Muscle of leg (tissue), 11 donors: Measurements from ENCODE around the gene FUS. TPM values are rescaled to one million over a fixed set of nuclear protein-coding genes. Genes with fewer than 3 reads are reported as not detected.

Experiments used
- DNase-seq: peaks from one replicate; pipeline ENCODE4 v3.0.0; 2013
- H3K27ac ChIP-seq: one replicate; pipeline ENCODE4 v1.5.1; 2013; ENCODE audit warnings: mild to moderate bottlenecking, low read length, control low read depth
- H3K27me3 ChIP-seq: one replicate; pipeline ENCODE4 v1.6.1; 2013; ENCODE audit warnings: low read length; ENCODE audit not compliant: control insufficient read depth, insufficient read depth
- H3K36me3 ChIP-seq: one replicate; pipeline ENCODE4 v1.6.1; 2013; ENCODE audit warnings: low read length; ENCODE audit not compliant: control insufficient read depth, insufficient read depth
- H3K4me1 ChIP-seq: one replicate; pipeline ENCODE4 v1.6.1; 2013; ENCODE audit warnings: low read length; ENCODE audit not compliant: control insufficient read depth, insufficient read depth
- H3K4me3 ChIP-seq: one replicate; pipeline ENCODE4 v1.5.1; 2013; ENCODE audit warnings: low read length, control low read depth
- H3K9me3 ChIP-seq: replicated peaks from 2 replicates; pipeline ENCODE4 v1.6.1; 2013; ENCODE audit warnings: low read depth, low read length; ENCODE audit not compliant: control insufficient read depth
- WGBS: methylation state at CpG from one replicate; pipeline ENCODE4 v1.1.5; 2013; ENCODE audit warnings: missing lambda C conversion rate; ENCODE audit not compliant: insufficient coverage; 5-methylcytosine and 5-hydroxymethylcytosine counted together
- polyA plus RNA-seq, 8 donors: library from polyadenylated mRNA; unstranded; fragments of 120-200 nt; gene quantifications; one replicate each; pipeline versions ENCODE4 v1.2.1 to v1.2.3, GENCODE V29; 2013; ENCODE audit warnings: inconsistent platforms in 1 of 8, low replicate concordance in 1 of 8; ENCODE audit not compliant: insufficient read length in 8 of 8, insufficient read depth in 1 of 8
- total RNA-seq: library from RNA; stranded (reverse); fragments of 120-200 nt; gene quantifications from one replicate; pipeline ENCODE4 v1.2.4, GENCODE V29; 2013

Gene FUS
- total and polyA plus RNA-seq, 9 donors: 35.6 to 585 (median 465) TPM

DNA sequence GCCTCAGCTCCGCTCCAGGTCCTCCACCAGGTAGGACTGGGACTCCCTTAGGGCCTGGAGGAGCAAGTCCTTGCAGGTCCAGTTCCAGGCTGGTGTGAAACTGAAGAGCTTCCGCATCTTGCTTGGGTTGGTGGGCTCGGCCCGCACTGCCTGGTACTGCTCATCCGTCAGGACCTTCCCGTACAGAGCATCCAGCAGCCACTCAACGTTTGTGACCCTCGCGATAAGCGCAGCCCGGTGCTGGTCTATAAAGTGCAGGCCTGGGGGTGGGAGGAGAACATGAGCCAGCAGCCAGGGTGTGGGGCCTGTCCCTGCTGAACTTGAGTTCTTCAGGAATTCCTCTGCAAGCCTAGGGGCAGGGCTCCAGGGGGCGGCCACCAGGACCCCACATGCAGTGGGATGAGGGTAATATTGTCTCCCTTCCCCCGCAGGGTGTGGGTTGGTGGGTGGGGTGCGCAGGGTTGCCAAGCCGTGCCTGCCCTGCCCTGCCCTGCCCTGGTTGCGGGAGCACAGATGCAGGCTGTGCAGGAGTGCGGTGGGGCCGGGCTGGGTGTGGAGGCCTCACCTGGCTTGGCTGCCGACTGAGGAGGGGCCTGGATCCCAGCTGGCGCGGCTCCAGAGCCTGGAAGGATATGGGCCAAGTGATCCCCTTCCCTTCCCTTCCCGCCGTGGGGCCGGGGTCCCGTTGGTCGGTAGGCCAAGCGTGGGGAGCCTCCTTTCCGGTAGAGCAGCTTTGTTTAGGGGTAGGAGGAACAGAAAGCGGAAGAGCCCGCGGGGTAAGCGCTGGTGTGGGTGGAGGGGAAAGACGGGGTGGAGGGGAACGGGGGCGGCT is 21.9 kb downstream of the FUS start:
- 13% methylated on average over 26 of the region's 35 CpGs for WGBS
- Histone ChIP-seq H3K9me3 (no peaks in the 10 kb centered on the region), H3K4me3 (peak overlapping the region; percentile 53), H3K4me1 (peaks cover 19% of the 10 kb centered on the region), H3K27me3 (no peaks in the 10 kb centered on the region), H3K27ac (no peak overlapping the region), H3K36me3 (peaks cover 20% of the 10 kb centered on the region)
- DNase-seq: peak; percentile 45

DNA sequence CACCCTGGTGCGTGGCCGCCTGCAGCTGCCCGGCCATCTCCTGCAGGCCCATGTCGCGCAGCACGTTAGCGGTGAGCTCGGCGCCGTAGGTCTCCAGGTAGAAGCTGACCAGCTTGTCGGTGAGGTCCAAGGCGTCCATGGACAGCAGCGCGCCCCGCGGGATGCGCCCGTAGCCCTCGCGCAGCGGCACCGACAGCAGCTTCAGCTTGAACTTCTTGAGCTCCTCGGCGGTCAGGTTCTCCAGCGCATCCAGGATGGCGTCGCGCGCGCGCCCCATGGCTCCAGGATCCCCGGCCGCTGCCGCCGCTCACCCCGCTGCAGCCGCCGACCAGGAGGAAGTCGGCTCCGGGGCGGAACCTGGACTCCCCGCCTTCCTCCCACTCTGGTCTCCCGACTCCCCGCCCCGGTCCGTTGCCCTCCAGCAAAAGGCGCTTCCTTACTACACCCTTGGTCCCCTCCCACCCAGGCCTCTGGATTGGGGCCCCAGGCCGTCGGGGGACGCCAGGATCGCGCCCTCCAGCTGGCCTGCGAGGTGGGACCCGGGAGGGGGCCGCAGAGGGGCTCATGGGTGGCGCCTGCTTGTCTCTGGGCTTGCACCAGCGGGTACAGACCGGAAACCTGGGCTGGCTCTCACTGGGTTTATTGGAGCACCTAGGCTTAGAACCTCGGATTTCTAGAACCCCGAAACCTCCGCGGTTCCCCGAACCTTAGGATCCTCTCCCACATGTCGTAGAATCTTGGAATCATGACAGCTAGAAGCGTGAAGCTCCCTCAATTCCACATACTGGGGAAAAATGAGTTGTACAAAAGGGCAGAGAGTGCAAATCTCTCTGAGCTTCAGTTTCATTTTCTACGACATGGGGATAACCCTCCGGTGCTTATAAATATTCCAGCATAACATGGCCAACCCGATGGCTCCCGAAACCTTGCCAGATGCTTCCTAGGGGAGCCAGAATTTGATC is 22.8 kb downstream of the FUS start, which contains the start of gene PYCARD:
Gene PYCARD (minus strand): TSS at position 347 of the 962 bp plus-strand sequence. CDS start 70 bp downstream, at position 277.
- WGBS: 1% methylated on average over 62 of the region's 69 CpGs

DNA sequence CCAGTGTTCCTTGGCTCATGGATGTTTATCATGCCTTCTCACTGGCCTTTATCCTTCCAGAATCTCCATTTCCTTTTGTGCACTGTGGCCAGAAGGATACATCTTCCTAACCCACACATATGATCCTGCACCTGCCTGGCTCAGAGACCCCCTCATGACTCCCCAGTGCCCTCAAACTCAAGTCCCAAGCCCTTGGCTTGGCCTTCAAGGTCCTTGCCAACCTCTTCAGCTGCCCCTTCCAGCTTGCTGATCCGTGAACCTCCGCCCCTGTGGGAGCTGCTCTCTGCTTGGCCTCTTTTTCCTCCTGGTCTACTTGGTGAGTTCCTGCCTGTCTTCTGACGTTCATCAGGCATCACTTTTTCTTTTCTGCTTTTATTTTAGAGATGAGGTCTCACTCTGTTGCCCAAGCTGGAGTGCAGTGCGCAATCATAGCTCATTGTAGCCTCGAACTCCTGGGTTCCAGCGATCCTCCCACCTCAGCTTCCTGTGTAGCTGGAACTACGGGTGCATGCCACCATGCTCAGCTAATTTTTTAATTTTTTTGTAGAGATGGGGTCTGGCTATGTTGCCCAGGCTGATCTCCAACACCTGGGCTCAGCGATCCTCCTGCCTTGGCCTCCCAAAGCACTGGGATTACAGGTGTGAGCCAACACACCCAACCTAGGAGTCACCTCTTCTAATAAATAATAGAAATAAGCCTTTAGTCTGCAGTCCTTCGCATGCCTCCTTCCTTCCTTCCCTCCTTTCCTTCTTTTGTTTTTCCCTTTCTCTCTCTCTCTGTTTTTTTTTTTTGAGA is 25.1 kb downstream of the FUS start:
- no peak for DNase-seq
- no peaks in the 10 kb centered on the region for H3K36me3 ChIP-seq
- 89% methylated on average over 3 of the region's 9 CpGs for WGBS
- H3K9me3 ChIP-seq: no peaks in the 10 kb centered on the region
- peaks cover 27% of the 10 kb centered on the region for H3K4me1 ChIP-seq
- no peak overlapping the region for H3K4me3 ChIP-seq
- peaks cover 8% of the 10 kb centered on the region for H3K27me3 ChIP-seq
- no peak overlapping the region for H3K27ac ChIP-seq

More for the DNA sequence above, 22.8 kb downstream of the FUS start, which contains the start of gene PYCARD:
- Histone ChIP-seq H3K27ac (no peak within 1 kb of the TSS), H3K4me1 (peaks cover 27% of the 10 kb centered on the region), H3K9me3 (no peaks in the 10 kb centered on the region), H3K27me3 (peaks cover 4% of the 10 kb centered on the region), H3K36me3 (peaks cover 13% of the 10 kb centered on the region), H3K4me3 (peak within 1 kb of the TSS; percentile 53)
- DNase-seq: peak; percentile 69

DNA sequence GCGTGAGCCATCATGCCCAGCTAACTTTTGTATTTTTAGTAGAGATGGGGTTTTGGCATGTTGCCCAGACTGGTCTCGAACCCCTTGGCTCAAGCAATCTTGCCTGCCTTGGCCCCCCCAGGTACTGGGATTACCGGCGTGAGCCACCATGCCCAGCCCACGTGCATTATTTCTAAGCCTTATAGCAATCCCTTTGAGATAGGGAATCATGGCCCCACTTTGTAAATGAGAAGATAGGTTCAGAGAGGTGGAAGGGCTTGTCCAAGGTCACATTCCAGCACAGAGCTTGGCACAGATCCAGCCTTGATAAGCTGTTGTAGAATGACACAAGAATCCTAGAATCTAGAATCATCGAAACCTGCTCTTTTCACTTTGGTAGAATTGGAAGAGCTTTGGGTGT is 26.8 kb downstream of the FUS start:
- H3K4me3 ChIP-seq: no peak overlapping the region
- peaks cover 8% of the 10 kb centered on the region for H3K27me3 ChIP-seq
- DNase-seq: no peak
- H3K9me3 ChIP-seq: no peaks in the 10 kb centered on the region
- peaks cover 23% of the 10 kb centered on the region for H3K4me1 ChIP-seq
- H3K27ac ChIP-seq: no peak overlapping the region
- WGBS: no CpG with 5 or more reads among the region's 6 CpGs
- no peaks in the 10 kb centered on the region for H3K36me3 ChIP-seq

DNA sequence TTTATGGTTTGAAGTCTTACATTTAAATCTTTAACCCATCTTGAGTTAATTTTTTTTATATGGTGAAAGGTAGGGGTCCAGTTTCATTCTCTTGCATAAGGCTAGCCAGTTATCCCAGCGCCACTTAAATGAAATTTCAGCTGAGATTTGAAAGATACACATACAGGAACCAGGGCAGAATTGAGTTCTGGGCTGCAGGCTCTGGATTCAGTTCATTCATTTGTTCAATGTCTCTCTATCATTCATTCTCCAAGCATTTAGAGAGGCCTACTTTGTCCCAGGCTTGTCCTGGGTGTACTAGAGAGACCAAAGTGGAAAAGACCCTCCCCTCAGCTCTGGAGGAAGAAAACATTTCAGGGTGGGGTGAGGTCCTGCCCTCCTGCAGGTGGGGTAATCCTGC is 33.4 kb downstream of the FUS start:
- DNase-seq: no peak
- H3K36me3 ChIP-seq: peaks cover 10% of the 10 kb centered on the region
- 80% methylated on average over 1 of the region's 1 CpG for WGBS
- H3K4me3 ChIP-seq: no peak overlapping the region
- peak overlapping the region; percentile 94 for H3K27ac ChIP-seq
- peaks cover 42% of the 10 kb centered on the region for H3K27me3 ChIP-seq
- no peaks in the 10 kb centered on the region for H3K9me3 ChIP-seq
- peaks cover 30% of the 10 kb centered on the region for H3K4me1 ChIP-seq

DNA sequence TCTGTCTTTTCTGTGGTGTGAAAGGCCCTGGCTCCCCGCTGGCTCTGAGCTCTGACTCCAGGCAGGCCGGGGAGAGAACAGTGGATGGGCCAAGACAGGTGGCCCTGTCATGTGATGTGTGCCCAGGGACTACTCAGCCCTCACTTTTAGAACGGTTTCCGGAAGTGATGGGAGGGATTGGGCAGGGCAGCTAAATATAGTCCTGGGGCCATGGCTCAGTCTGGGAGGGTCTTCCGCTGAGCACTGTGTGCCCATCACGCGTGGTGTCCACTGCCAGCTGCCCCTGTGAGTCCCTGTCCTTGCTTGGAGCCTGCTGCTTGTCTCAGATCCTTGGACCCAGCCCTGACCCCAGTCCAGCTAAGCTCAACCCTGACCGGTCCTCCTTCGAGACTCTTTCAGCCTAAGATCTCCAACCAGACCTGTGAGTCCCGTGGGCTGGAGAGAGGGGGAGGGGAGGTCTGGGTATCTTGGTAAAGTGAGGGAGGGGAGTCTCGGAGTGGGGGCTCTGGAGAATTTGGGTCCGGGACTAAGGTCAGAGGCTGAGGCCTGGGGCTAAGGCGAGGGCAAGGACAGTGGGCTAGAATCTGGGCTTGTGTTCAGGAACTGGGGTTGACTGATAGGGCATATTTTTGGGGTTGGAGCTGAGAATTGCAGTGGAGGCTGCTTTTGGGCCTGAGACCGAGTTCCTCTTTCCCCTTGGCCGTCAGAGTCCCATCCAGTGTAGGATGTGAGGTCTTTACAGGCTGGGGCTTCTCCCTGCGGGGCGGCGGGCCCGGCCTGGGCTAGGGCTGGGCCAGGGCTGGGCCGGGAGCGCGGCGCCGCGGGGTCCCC is 34.2 kb downstream of the FUS start, which contains the start of gene TRIM72:
Gene TRIM72 (plus strand): TSS at position 243 of the 831 bp plus-strand sequence. CDS start 620 bp downstream, outside the sequence.
- peaks cover 30% of the 10 kb centered on the region for H3K4me1 ChIP-seq
- 32% methylated on average over 21 of the region's 25 CpGs for WGBS
- DNase-seq: peak; percentile 93
- peaks cover 14% of the 10 kb centered on the region for H3K36me3 ChIP-seq
- peak within 1 kb of the TSS; percentile 94 for H3K27ac ChIP-seq
- no peaks in the 10 kb centered on the region for H3K9me3 ChIP-seq
- peaks cover 46% of the 10 kb centered on the region for H3K27me3 ChIP-seq
- peak within 1 kb of the TSS; percentile 65 for H3K4me3 ChIP-seq

DNA sequence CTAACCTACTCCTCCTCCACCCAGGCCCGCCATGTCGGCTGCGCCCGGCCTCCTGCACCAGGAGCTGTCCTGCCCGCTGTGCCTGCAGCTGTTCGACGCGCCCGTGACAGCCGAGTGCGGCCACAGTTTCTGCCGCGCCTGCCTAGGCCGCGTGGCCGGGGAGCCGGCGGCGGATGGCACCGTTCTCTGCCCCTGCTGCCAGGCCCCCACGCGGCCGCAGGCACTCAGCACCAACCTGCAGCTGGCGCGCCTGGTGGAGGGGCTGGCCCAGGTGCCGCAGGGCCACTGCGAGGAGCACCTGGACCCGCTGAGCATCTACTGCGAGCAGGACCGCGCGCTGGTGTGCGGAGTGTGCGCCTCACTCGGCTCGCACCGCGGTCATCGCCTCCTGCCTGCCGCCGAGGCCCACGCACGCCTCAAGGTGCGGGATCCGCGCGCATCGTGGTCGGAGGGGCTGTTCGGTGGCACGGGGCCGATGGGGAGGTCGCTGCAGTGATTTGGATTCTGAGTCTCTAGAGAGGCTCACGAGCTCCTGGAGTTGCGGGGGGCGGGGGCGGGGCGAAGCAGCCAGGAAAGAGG is 34.9 kb downstream of the FUS start:
- H3K36me3 ChIP-seq: peaks cover 18% of the 10 kb centered on the region

DNA sequence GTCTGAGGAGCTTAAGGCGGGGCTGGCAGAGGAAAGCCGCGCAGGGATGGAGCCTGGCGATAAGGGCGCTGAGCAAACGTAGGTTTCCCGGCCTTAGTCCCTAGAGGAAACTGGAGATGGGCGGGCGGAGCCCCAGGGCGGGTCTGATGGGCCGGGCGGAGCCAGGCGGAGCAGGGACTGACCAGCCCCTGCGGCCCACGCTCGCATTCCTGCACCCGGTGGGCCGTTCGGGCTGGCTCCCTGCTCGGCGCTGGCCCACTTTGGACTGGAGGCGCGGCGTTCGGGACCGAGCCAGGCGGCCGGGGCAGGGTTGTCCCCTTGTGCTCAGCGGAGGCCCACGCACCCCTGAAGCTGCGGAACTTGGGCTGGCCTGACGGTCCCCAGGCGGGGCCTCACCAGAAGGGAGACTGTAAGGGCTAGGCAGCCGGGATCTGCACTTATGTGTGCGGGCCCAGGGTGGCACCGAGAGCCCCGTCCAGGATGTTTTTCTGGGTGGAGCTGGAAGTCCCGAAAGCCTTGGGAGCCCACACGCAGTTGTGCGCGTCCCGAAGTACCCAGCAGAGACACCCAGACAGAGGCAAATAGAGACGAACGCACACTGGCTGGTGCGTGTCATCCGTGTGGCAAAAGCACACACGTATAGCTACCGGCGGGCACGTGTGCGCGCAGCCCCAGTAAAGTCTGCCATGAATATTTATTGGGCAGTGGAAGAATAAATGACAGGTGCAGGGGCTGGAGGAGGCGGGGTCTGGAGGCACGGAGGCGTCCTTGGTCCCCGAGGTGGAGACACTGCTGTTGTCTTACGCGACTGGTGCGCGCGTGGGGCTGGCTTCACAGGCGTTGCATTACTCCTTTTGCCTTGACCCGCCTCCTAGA is 35.6 kb downstream of the FUS start:
- WGBS: under 1% methylated on average over 63 of the region's 63 CpGs
- H3K27ac ChIP-seq: peak overlapping the region; percentile 94
- peaks cover 50% of the 10 kb centered on the region for H3K27me3 ChIP-seq
- no peaks in the 10 kb centered on the region for H3K9me3 ChIP-seq
- peak overlapping the region; percentile 65 for H3K4me3 ChIP-seq
- peak; percentile 62 for DNase-seq
- H3K4me1 ChIP-seq: peaks cover 30% of the 10 kb centered on the region
- H3K36me3 ChIP-seq: peaks cover 18% of the 10 kb centered on the region

More for the DNA sequence above, 34.9 kb downstream of the FUS start:
- peaks cover 30% of the 10 kb centered on the region for H3K4me1 ChIP-seq
- peak; percentile 33 for DNase-seq
- peak overlapping the region; percentile 94 for H3K27ac ChIP-seq
- 1% methylated on average over 58 of the region's 58 CpGs for WGBS
- no peaks in the 10 kb centered on the region for H3K9me3 ChIP-seq
- H3K4me3 ChIP-seq: peak overlapping the region; percentile 65
- peaks cover 50% of the 10 kb centered on the region for H3K27me3 ChIP-seq
